Activated CD8-positive, alpha-beta T cell treated with anti-CD3 and anti-CD28 coated beads, Interleukin-2, amount 10 ng/mL, durations not matched to agents 7 days and 5 days (primary cell): Measurements from ENCODE around the gene BRSK2. TPM values are rescaled to one million over a fixed set of nuclear protein-coding genes. Genes with fewer than 3 reads are reported as not detected.

Source experiments
- ATAC-seq: fragments of 150-1000 bp; cut with Tn5 transposase; one replicate; pipeline ENCODE4 v1.10.0; 2021; ENCODE audit warnings: moderate library complexity
- CTCF ChIA-PET: fragments of 350-600 bp; sonication (Branson Sonifier 250); formaldehyde crosslinking; loops from one replicate; lab custom pipeline; 2021; ENCODE audit warnings: antibody characterized with exemption; lab: Charles Lee
- POLR2A ChIA-PET: fragments of 350-600 bp; sonication (Branson Sonifier 250); formaldehyde crosslinking; loops from one replicate; lab custom pipeline; 2021; ENCODE audit warnings: antibody characterized with exemption; lab: Charles Lee
- DNase-seq: peaks from one replicate; pipeline ENCODE4 v3.0.0-alpha.2; 2020
- H3K27ac Mint-ChIP-seq: one replicate; pipeline ENCODE4 v1.8.0; 2021; ENCODE audit warnings: mild to moderate bottlenecking, mixed read lengths
- H3K27me3 Mint-ChIP-seq: one replicate; pipeline ENCODE4 v1.8.0; 2021; ENCODE audit warnings: low read depth, mixed read lengths
- H3K36me3 Mint-ChIP-seq: one replicate; pipeline ENCODE4 v1.8.0; 2021; ENCODE audit warnings: low read depth, mixed read lengths
- H3K4me1 Mint-ChIP-seq: one replicate; pipeline ENCODE4 v1.8.0; 2021; ENCODE audit warnings: low read depth, mixed read lengths
- H3K4me3 Mint-ChIP-seq: one replicate; pipeline ENCODE4 v1.8.0; 2021; ENCODE audit warnings: mild to moderate bottlenecking, mixed read lengths
- H3K9me3 Mint-ChIP-seq: one replicate; pipeline ENCODE4 v1.8.0; 2022; ENCODE audit warnings: mixed read lengths; ENCODE audit not compliant: insufficient read depth
- total RNA-seq, 2 experiments: library from RNA; stranded (reverse); gene quantifications; one replicate each; pipeline ENCODE4 v1.2.3, GENCODE V29; 2021

Gene BRSK2
- total RNA-seq, 2 experiments from 2014 or later: 0.39 TPM; not detected in 1

GRCh38 chr11:1449490-1450243 is 59.9 kb downstream of the BRSK2 start:
- CTCF ChIA-PET: no interaction called here
- no peaks in the 10 kb centered on the region for H3K36me3 Mint-ChIP-seq
- no peaks in the 10 kb centered on the region for H3K9me3 Mint-ChIP-seq

GRCh38 chr11:1450344-1450875 is 60.7 kb downstream of the BRSK2 start:
- Mint-ChIP-seq H3K4me1 (no peaks in the 10 kb centered on the region), H3K27ac (no peak overlapping the region), H3K27me3 (no peaks in the 10 kb centered on the region), H3K36me3 (no peaks in the 10 kb centered on the region), H3K9me3 (no peaks in the 10 kb centered on the region), H3K4me3 (no peak overlapping the region)
- ATAC-seq: no peak
- ChIA-PET CTCF (no interaction called here), POLR2A (no interaction called here)
- DNase-seq: no peak

More at GRCh38 chr11:1449490-1450243, 59.9 kb downstream of the BRSK2 start:
- no peak for ATAC-seq
- POLR2A ChIA-PET: no interaction called here
- no peak for DNase-seq
- Mint-ChIP-seq H3K4me3 (no peak overlapping the region), H3K27ac (no peak overlapping the region), H3K27me3 (no peaks in the 10 kb centered on the region), H3K4me1 (no peaks in the 10 kb centered on the region)

GRCh38 chr11:1450949-1451710 is 61.4 kb downstream of the BRSK2 start:
- no peak overlapping the region for H3K27ac Mint-ChIP-seq
- no peaks in the 10 kb centered on the region for H3K9me3 Mint-ChIP-seq
- no peaks in the 10 kb centered on the region for H3K4me1 Mint-ChIP-seq
- no peaks in the 10 kb centered on the region for H3K27me3 Mint-ChIP-seq
- ChIA-PET CTCF (no interaction called here), POLR2A (no interaction called here)
- ATAC-seq: no peak
- DNase-seq: peak; percentile 36
- H3K4me3 Mint-ChIP-seq: no peak overlapping the region
- no peaks in the 10 kb centered on the region for H3K36me3 Mint-ChIP-seq

GRCh38 chr11:1451781-1452470 is 62.2 kb downstream of the BRSK2 start:
- ATAC-seq (no peak), DNase-seq (no peak)
- Mint-ChIP-seq H3K27ac (no peak overlapping the region), H3K9me3 (no peaks in the 10 kb centered on the region), H3K4me3 (no peak overlapping the region), H3K27me3 (no peaks in the 10 kb centered on the region), H3K36me3 (no peaks in the 10 kb centered on the region), H3K4me1 (no peaks in the 10 kb centered on the region)
- CTCF ChIA-PET: no interaction called here
- POLR2A ChIA-PET: no interaction called here

- Mint-ChIP-seq H3K4me1 (no peaks in the 10 kb centered on the region), H3K9me3 (no peaks in the 10 kb centered on the region), H3K4me3 (no peak overlapping the region), H3K27ac (no peak overlapping the region), H3K36me3 (no peaks in the 10 kb centered on the region), H3K27me3 (no peaks in the 10 kb centered on the region)
- no peak for DNase-seq
- ATAC-seq: no peak
- ChIA-PET POLR2A (no interaction called here), CTCF (no interaction called here)
Measured at GRCh38 chr11:1452744-1453143, 63.0 kb downstream of the BRSK2 start.

- CTCF ChIA-PET: no interaction called here
- ATAC-seq: peak; percentile 43
Measured at GRCh38 chr11:1453611-1454034, 63.9 kb downstream of the BRSK2 start.

GRCh38 chr11:1454576-1454975 is 64.8 kb downstream of the BRSK2 start:
- no peak overlapping the region for H3K4me3 Mint-ChIP-seq

More at GRCh38 chr11:1453611-1454034, 63.9 kb downstream of the BRSK2 start:
- no peaks in the 10 kb centered on the region for H3K36me3 Mint-ChIP-seq
- no peaks in the 10 kb centered on the region for H3K4me1 Mint-ChIP-seq
- DNase-seq: peak; percentile 38
- no peaks in the 10 kb centered on the region for H3K27me3 Mint-ChIP-seq
- POLR2A ChIA-PET: no interaction called here
- no peaks in the 10 kb centered on the region for H3K9me3 Mint-ChIP-seq
- no peak overlapping the region for H3K27ac Mint-ChIP-seq
- H3K4me3 Mint-ChIP-seq: no peak overlapping the region

GRCh38 chr11:1455032-1455762 is 65.5 kb downstream of the BRSK2 start:
- ChIA-PET CTCF (no interaction called here), POLR2A (no interaction called here)
- no peak overlapping the region for H3K27ac Mint-ChIP-seq
- H3K9me3 Mint-ChIP-seq: no peaks in the 10 kb centered on the region
- no peaks in the 10 kb centered on the region for H3K4me1 Mint-ChIP-seq
- DNase-seq: no peak
- no peak overlapping the region for H3K4me3 Mint-ChIP-seq
- no peaks in the 10 kb centered on the region for H3K36me3 Mint-ChIP-seq
- H3K27me3 Mint-ChIP-seq: no peaks in the 10 kb centered on the region
- ATAC-seq: no peak

More at GRCh38 chr11:1454576-1454975, 64.8 kb downstream of the BRSK2 start:
- H3K27me3 Mint-ChIP-seq: no peaks in the 10 kb centered on the region
- ChIA-PET POLR2A (no interaction called here), CTCF (no interaction called here)
- no peaks in the 10 kb centered on the region for H3K9me3 Mint-ChIP-seq
- ATAC-seq (no peak), DNase-seq (no peak)
- no peaks in the 10 kb centered on the region for H3K4me1 Mint-ChIP-seq
- H3K36me3 Mint-ChIP-seq: no peaks in the 10 kb centered on the region
- H3K27ac Mint-ChIP-seq: no peak overlapping the region

GRCh38 chr11:1455763-1456060 is 66.0 kb downstream of the BRSK2 start:
- H3K4me3 Mint-ChIP-seq: no peak overlapping the region
- ChIA-PET CTCF (no interaction called here), POLR2A (no interaction called here)
- H3K4me1 Mint-ChIP-seq: no peaks in the 10 kb centered on the region
- no peaks in the 10 kb centered on the region for H3K9me3 Mint-ChIP-seq
- no peaks in the 10 kb centered on the region for H3K27me3 Mint-ChIP-seq
- DNase-seq (no peak), ATAC-seq (no peak)
- H3K36me3 Mint-ChIP-seq: no peaks in the 10 kb centered on the region
- no peak overlapping the region for H3K27ac Mint-ChIP-seq

- DNase-seq: no peak
- H3K4me1 Mint-ChIP-seq: no peaks in the 10 kb centered on the region
- ChIA-PET POLR2A (no interaction called here), CTCF (no interaction called here)
- no peak for ATAC-seq
- no peaks in the 10 kb centered on the region for H3K36me3 Mint-ChIP-seq
- H3K27ac Mint-ChIP-seq: no peak overlapping the region
- H3K4me3 Mint-ChIP-seq: no peak overlapping the region
- no peaks in the 10 kb centered on the region for H3K27me3 Mint-ChIP-seq
- no peaks in the 10 kb centered on the region for H3K9me3 Mint-ChIP-seq
Measured at GRCh38 chr11:1456176-1456575, 66.4 kb downstream of the BRSK2 start.

- Mint-ChIP-seq H3K9me3 (no peaks in the 10 kb centered on the region), H3K36me3 (no peaks in the 10 kb centered on the region), H3K4me1 (no peaks in the 10 kb centered on the region), H3K27ac (no peak overlapping the region), H3K27me3 (no peaks in the 10 kb centered on the region), H3K4me3 (no peak overlapping the region)
- CTCF ChIA-PET: no interaction called here
- ATAC-seq (no peak), DNase-seq (no peak)
- POLR2A ChIA-PET: no interaction called here
Measured at GRCh38 chr11:1456596-1457325, 67.0 kb downstream of the BRSK2 start.
